Smooth muscle cell (in vitro differentiated cells): Measurements from ENCODE around the gene TRAPPC10. TPM values are rescaled to one million over a fixed set of nuclear protein-coding genes. Genes with fewer than 3 reads are reported as not detected.

Experiments used
- DNase-seq: peaks from one replicate; lab custom pipeline; 2025; ENCODE audit not compliant: unreplicated experiment; lab: John Stamatoyannopoulos, UW
- H2AFZ ChIP-seq: fragments of 200-600 bp; sonication (generic); 2 replicates; pipeline ENCODE4 v1.6.0; 2016; ENCODE audit warnings: antibody characterized with exemption, low read depth, mild to moderate bottlenecking
- H3F3A ChIP-seq: fragments of 200-600 bp; sonication (generic); 2 replicates; pipeline ENCODE4 v1.6.0; 2017; ENCODE audit warnings: antibody characterized with exemption, low read depth
- H3K27ac ChIP-seq: fragments of 200-600 bp; sonication (generic); 2 replicates; pipeline ENCODE4 v1.5.1; 2016; ENCODE audit warnings: low read depth, mild to moderate bottlenecking
- H3K27me3 ChIP-seq: fragments of 200-600 bp; sonication (generic); 2 replicates; pipeline ENCODE4 v1.6.1; 2016; ENCODE audit warnings: low read depth, mild to moderate bottlenecking
- H3K36me3 ChIP-seq: fragments of 200-600 bp; sonication (generic); 2 replicates; pipeline ENCODE4 v1.5.1; 2016; ENCODE audit warnings: low read depth
- H3K4me1 ChIP-seq: fragments of 200-600 bp; sonication (generic); 2 replicates; pipeline ENCODE4 v1.5.1; 2016; ENCODE audit warnings: low read depth
- H3K4me2 ChIP-seq: fragments of 200-600 bp; sonication (generic); 2 replicates; pipeline ENCODE4 v1.6.0; 2016; ENCODE audit warnings: mild to moderate bottlenecking
- H3K4me3 ChIP-seq: fragments of 200-600 bp; sonication (generic); 2 replicates; pipeline ENCODE4 v1.5.1; 2016; ENCODE audit warnings: mild to moderate bottlenecking
- H3K79me2 ChIP-seq: fragments of 200-600 bp; sonication (generic); 2 replicates; pipeline ENCODE4 v1.6.0; 2016; ENCODE audit warnings: low read depth, mild to moderate bottlenecking
- H3K9ac ChIP-seq: fragments of 200-600 bp; sonication (generic); 2 replicates; pipeline ENCODE4 v1.6.0; 2016; ENCODE audit warnings: low read depth
- H3K9me3 ChIP-seq: fragments of 200-600 bp; sonication (generic); replicated peaks from 2 replicates; pipeline ENCODE4 v1.5.1; 2016; ENCODE audit warnings: low read depth
- H4K20me1 ChIP-seq: fragments of 200-600 bp; sonication (generic); 2 replicates; pipeline ENCODE4 v1.6.0; 2016; ENCODE audit warnings: low read depth
- WGBS: methylation state at CpG from one replicate; pipeline ENCODE4 v1.1.7; 2016; ENCODE audit warnings: low lambda C conversion rate; 5-methylcytosine and 5-hydroxymethylcytosine counted together
- polyA plus RNA-seq: library from polyadenylated mRNA; unstranded; fragments of >200 nt; fragmentation: Nextera tagmentation; extraction: Ambion mirVana; gene quantifications from 2 replicates; pipeline ENCODE4 v1.2.1, GENCODE V29; 2016
- total RNA-seq: library from RNA; depleted of rRNA; stranded (reverse); fragments of >200 nt; gene quantifications from 2 replicates; pipeline ENCODE4 v1.2.3, GENCODE V29; 2014
- TF ChIP-seq, protein P1 (sequence below): fragments of 200-600 bp; sonication (generic); IDR thresholded peaks from 2 replicates; pipeline ENCODE4 v1.5.1; 2017; ENCODE audit warnings: borderline replicate concordance, mild to moderate bottlenecking, antibody characterized with exemption; ENCODE audit not compliant: insufficient read depth, poor library complexity, severe bottlenecking

The TRAPPC10 gene
- total and polyA plus RNA-seq, 2 experiments from 2014 or later: 7.9 to 16.9 TPM

- H3K4me2 ChIP-seq: no peak overlapping the region
- H3K9me3 ChIP-seq: no peaks in the 10 kb centered on the region
- WGBS: 97% methylated on average over 12 of the region's 12 CpGs
- H3K4me1 ChIP-seq: no peaks in the 10 kb centered on the region
- H3K27me3 ChIP-seq: no peaks in the 10 kb centered on the region
- H3K27ac ChIP-seq: no peak overlapping the region
- H3F3A ChIP-seq: no peaks in the 10 kb centered on the region
- peaks cover 5% of the 10 kb centered on the region for H3K79me2 ChIP-seq
- no peak for DNase-seq
- H3K9ac ChIP-seq: no peak overlapping the region
- H3K36me3 ChIP-seq: no peaks in the 10 kb centered on the region
- no peak overlapping the region for H2AFZ ChIP-seq
- TF ChIP-seq, protein P1, sequence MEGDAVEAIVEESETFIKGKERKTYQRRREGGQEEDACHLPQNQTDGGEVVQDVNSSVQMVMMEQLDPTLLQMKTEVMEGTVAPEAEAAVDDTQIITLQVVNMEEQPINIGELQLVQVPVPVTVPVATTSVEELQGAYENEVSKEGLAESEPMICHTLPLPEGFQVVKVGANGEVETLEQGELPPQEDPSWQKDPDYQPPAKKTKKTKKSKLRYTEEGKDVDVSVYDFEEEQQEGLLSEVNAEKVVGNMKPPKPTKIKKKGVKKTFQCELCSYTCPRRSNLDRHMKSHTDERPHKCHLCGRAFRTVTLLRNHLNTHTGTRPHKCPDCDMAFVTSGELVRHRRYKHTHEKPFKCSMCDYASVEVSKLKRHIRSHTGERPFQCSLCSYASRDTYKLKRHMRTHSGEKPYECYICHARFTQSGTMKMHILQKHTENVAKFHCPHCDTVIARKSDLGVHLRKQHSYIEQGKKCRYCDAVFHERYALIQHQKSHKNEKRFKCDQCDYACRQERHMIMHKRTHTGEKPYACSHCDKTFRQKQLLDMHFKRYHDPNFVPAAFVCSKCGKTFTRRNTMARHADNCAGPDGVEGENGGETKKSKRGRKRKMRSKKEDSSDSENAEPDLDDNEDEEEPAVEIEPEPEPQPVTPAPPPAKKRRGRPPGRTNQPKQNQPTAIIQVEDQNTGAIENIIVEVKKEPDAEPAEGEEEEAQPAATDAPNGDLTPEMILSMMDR: no peak
- peaks cover 17% of the 10 kb centered on the region for H4K20me1 ChIP-seq
- no peak overlapping the region for H3K4me3 ChIP-seq
Observed at GRCh38 chr21:44058652-44058964, 46.5 kb downstream of the TRAPPC10 start.

- no peaks in the 10 kb centered on the region for H3K27me3 ChIP-seq
- H3K27ac ChIP-seq: no peak overlapping the region
- 96% methylated on average over 17 of the region's 17 CpGs for WGBS
- no peak overlapping the region for H3K9ac ChIP-seq
- H4K20me1 ChIP-seq: peaks cover 14% of the 10 kb centered on the region
- DNase-seq: no peak
- TF ChIP-seq, protein P1: no peak
- H3K79me2 ChIP-seq: peaks cover 5% of the 10 kb centered on the region
- no peaks in the 10 kb centered on the region for H3K4me1 ChIP-seq
- no peak overlapping the region for H3K4me2 ChIP-seq
- H3K4me3 ChIP-seq: no peak overlapping the region
- H3K36me3 ChIP-seq: no peaks in the 10 kb centered on the region
- no peak overlapping the region for H2AFZ ChIP-seq
- no peaks in the 10 kb centered on the region for H3K9me3 ChIP-seq
- no peaks in the 10 kb centered on the region for H3F3A ChIP-seq
Observed at GRCh38 chr21:44058981-44059380, 46.9 kb downstream of the TRAPPC10 start.

- no peaks in the 10 kb centered on the region for H3K27me3 ChIP-seq
- no peak overlapping the region for H3K9ac ChIP-seq
- H3K36me3 ChIP-seq: no peaks in the 10 kb centered on the region
- H3K27ac ChIP-seq: no peak overlapping the region
- H3K4me3 ChIP-seq: no peak overlapping the region
- DNase-seq: no peak
- WGBS: over 99% methylated on average over 4 of the region's 4 CpGs
- TF ChIP-seq, protein P1: no peak
- no peaks in the 10 kb centered on the region for H3K4me1 ChIP-seq
- no peaks in the 10 kb centered on the region for H3F3A ChIP-seq
- H3K4me2 ChIP-seq: no peak overlapping the region
- H3K9me3 ChIP-seq: no peaks in the 10 kb centered on the region
- H4K20me1 ChIP-seq: peaks cover 7% of the 10 kb centered on the region
- H3K79me2 ChIP-seq: peaks cover 5% of the 10 kb centered on the region
- no peak overlapping the region for H2AFZ ChIP-seq
Observed at GRCh38 chr21:44059710-44060109, 47.6 kb downstream of the TRAPPC10 start.

DNA sequence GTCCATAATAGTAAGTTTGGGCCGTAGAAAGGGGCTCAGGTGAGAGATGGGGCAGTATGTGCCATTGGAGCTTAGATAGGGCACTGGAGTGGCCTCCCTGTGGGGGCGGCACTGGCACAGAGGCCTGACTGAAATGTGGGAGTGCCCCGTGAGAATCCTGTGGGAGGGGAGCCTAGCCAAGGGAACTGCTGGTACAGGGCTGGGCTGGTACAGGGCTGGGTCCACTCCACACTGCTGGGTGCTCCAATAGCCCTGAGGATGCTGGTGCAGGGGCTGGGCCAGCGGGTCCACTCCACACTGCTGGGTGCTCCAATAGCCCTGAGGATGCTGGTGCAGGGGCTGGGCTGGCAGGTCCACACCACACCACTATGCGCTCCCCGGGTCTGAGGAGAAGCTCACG lies 50.3 kb downstream of the TRAPPC10 start:
- H3K79me2 ChIP-seq: peaks cover 11% of the 10 kb centered on the region
- H3K4me3 ChIP-seq: no peak overlapping the region
- no peak overlapping the region for H3K27ac ChIP-seq
- TF ChIP-seq, protein P1: no peak
- no peaks in the 10 kb centered on the region for H3K4me1 ChIP-seq
- H3F3A ChIP-seq: no peaks in the 10 kb centered on the region
- no peak overlapping the region for H3K9ac ChIP-seq
- no peak for DNase-seq
- no peaks in the 10 kb centered on the region for H3K36me3 ChIP-seq
- H2AFZ ChIP-seq: no peak overlapping the region
- no peaks in the 10 kb centered on the region for H3K9me3 ChIP-seq
- peaks cover 26% of the 10 kb centered on the region for H4K20me1 ChIP-seq
- WGBS: 96% methylated on average over 7 of the region's 7 CpGs
- H3K4me2 ChIP-seq: no peak overlapping the region
- H3K27me3 ChIP-seq: no peaks in the 10 kb centered on the region
